ENCODE results near the gene DCC.
"Not testable (repeated sequence)": the region's sequence is repeated elsewhere in the genome, so short reads cannot be mapped to it uniquely, and the experiment has no call there.

Gene DCC

DNA sequence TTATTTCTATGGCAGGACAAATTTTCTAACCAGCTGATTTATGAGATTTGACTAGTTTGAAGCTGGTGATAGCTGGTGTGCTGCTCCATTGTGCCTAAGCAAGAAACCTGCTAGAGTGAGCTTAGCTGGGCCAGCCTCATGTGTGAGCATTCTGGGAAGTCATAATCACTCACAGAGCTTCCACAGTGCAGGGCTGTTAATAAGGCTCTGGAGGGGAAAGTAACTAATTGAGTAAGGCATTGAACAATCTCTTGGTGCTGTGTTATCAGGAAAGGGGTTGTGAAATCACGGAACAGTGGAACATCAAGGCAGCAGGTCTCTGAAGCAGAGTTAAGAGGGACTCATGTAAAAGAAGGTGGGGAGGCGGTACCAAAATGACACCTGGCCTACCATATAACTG is 1111.9 kb downstream of the DCC start:
- in situ Hi-C loops (cut with HindIII; ENCODE audit: low sequenced_read_pairs), result no loop called here

DNA sequence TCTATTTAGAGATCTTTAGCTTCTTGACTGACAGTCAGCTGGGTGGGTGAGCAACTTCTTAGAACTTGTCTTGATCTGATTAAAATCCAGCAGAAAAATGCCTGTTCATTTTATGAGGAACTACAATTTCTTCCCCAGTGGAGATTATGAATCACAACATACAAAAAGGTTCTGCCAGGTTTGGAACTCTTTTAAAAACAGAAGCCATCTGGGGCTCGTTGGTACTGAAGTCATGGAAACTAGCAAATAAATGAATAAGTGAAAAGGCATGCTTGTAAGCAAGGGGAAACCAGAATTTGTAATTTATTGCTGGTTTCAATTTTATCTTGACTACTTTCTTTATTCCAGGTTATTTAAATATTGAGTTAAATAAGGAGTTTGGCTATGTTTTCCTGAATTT is 1117.1 kb downstream of the DCC start:
- in situ Hi-C loops (cut with HindIII; ENCODE audit: low sequenced_read_pairs), result no loop called here

DNA sequence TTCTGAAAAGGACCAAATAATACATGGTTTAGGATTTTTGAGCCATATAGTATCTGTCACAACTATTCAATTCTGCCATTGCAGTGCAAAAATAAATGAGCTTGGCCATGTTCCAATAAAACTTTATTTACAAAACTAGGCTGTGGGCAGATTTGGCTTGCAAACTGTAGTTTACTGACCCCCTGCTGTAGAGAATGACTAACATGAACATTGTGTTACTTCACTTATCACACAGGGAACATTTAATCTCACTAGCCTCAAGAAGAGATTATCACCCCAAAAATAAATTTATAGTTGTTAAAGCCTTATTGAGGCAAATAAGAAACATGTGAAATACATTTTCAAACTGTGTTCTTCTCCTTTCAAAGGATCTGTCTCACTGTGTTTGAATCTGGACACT is 1118.3 kb downstream of the DCC start:
- in situ Hi-C loops (cut with HindIII; ENCODE audit: low sequenced_read_pairs), result no loop called here

- in situ Hi-C loops (cut with HindIII; ENCODE audit: low sequenced_read_pairs), result no loop called here
Measured at GRCh38 chr18:53458944-53459580, 1119.1 kb downstream of the DCC start.

DNA sequence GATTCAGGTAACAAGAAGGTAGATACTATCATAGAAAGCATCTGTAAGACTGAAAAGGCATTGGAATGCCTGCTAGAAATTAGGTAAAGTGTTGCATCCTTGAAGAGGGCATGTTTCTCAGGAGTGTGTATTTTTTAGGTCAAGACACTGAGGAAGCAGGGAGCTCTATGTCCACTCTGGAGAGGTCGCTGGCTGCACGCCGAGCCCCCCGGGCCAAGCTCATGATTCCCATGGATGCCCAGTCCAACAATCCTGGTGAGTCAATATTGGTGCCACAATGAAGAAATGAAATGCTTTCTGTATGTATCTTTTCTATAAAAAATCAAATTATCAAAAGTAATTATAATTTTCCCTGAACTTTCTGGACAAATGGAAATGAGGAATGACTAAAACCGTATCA is 1127.8 kb downstream of the DCC start:
- in situ Hi-C loops (cut with HindIII; ENCODE audit: low sequenced_read_pairs), result no loop called here

- in situ Hi-C loops (cut with HindIII; ENCODE audit: low sequenced_read_pairs), result not testable (repeated sequence)
Measured at GRCh38 chr18:53468173-53468572, 1128.2 kb downstream of the DCC start.

GRCh38 chr18:53472546-53472945 is 1132.5 kb downstream of the DCC start:
- in situ Hi-C loops (cut with HindIII; ENCODE audit: low sequenced_read_pairs), result no loop called here

DNA sequence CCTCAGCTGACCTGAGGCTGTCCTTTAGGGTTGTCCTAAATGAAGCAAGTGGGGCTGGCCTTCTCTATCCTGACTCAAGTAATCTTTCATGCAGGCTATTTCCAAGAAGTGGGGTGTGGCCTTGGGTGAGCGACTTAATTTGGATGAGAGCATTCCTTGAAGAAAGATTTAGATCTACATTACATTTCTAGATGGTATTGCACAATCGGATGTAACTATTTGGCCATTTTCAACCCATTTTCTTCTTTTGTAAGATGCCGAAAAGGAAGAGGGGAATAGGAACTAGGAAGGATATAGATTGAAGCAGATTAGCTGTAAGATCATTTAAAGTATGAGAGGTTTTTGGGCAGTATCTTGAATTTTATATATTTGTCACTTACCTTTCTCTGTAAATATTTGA is 1138.2 kb downstream of the DCC start:
- in situ Hi-C loops (cut with HindIII; ENCODE audit: low sequenced_read_pairs), result no loop called here

GRCh38 chr18:53486296-53486695 is 1146.3 kb downstream of the DCC start:
- in situ Hi-C loops (cut with HindIII; ENCODE audit: low sequenced_read_pairs), result no loop called here

GRCh38 chr18:53489266-53489665 is 1149.3 kb downstream of the DCC start:
- in situ Hi-C loops (cut with HindIII; ENCODE audit: low sequenced_read_pairs), result no loop called here

GRCh38 chr18:53490019-53490418 is 1150.0 kb downstream of the DCC start:
- in situ Hi-C loops (cut with HindIII; ENCODE audit: low sequenced_read_pairs), result no loop called here

DNA sequence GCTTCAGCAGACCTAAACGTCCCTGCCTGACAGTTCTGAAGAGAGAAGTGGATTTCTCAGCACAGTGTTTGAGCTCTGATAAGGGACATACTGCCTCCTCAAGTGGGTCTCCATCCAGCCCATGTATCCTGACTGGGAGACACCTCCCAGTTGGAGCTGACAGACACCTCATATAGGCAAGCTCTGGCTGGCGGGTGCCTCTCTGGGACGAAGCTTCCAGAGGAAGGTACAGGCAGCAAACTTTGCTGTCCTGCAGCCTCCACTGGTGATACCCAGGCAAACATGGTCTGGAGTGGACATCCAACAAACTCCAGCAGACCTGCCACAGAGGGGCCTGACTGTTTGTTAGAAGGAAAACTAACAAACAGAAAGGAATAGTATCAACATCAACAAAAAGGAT is 1156.0 kb downstream of the DCC start:
- in situ Hi-C loops (cut with HindIII; ENCODE audit: low sequenced_read_pairs), result no loop called here

- in situ Hi-C loops (cut with HindIII; ENCODE audit: low sequenced_read_pairs), result no loop called here
Measured at GRCh38 chr18:53503914-53504441, 1164.0 kb downstream of the DCC start.

- in situ Hi-C loops (cut with HindIII; ENCODE audit: low sequenced_read_pairs), result no loop called here
Measured at GRCh38 chr18:53508529-53508928, 1168.5 kb downstream of the DCC start.

GRCh38 chr18:53509886-53510285 is 1169.9 kb downstream of the DCC start:
- in situ Hi-C loops (cut with HindIII; ENCODE audit: low sequenced_read_pairs), result no loop called here

DNA sequence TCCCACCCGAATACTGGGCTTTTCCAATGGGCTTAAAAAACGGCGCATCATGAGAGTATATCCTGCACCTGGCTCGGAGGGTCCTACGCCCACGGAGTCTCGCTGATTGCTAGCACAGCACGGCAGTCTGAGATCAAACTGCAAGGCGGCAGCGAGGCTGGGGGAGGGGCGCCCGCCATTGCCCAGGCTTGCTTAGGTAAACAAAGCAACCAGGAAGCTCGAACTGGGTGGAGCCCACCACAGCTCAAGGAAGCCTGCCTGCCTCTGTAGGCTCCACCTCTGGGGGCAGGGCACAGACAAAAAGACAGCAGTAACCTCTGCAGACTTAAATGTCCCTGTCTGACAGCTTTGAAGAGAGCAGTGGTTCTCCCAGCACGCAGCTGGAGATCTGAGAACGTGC is 1171.7 kb downstream of the DCC start:
- in situ Hi-C loops (cut with HindIII; ENCODE audit: low sequenced_read_pairs), result not testable (repeated sequence)

GRCh38 chr18:53521068-53521467 is 1181.1 kb downstream of the DCC start:
- in situ Hi-C loops (cut with HindIII; ENCODE audit: low sequenced_read_pairs), result no loop called here

- in situ Hi-C loops (cut with HindIII; ENCODE audit: low sequenced_read_pairs), result no loop called here
Measured at GRCh38 chr18:53526101-53526870, 1186.3 kb downstream of the DCC start.

DNA sequence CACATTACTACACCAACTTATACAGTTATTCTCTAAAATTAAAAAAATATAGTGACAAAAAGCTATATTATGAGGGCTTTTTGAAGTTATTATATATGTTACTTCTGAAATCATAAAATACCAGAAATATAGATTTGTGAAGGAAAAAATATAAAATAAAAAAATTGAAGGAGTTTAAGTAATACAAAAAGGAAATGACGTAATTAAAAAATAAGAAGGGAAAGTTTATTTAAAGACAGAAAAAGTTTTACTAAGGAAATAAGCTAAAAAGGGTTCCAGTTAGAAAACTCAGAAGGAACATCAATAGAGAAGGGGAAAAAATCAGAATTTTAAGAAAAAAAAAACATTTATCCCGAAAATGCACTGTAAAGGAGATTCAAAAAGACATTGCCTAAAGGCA is 1187.4 kb downstream of the DCC start:
- in situ Hi-C loops (cut with HindIII; ENCODE audit: low sequenced_read_pairs), result no loop called here

DNA sequence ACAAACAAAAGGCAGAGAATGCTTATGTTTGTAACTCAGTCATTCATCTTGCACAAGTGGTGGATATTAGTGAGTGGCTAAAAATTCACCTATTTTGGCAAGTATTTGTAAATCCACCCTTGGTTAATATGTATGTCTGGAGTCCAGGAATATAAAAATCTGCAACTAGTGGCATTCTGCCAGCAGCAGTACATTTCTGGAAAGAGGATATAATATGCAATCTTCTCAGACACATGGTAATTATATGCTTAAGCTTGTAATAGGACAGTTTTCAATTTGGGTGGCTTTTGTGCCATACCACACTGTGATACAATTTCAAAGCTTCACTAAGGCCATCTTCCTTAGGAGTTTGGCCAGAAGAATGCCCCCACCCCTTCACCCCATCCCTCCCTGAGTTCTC is 1191.2 kb downstream of the DCC start:
- in situ Hi-C loops (cut with HindIII; ENCODE audit: low sequenced_read_pairs), result no loop called here

GRCh38 chr18:53531896-53532295 is 1191.9 kb downstream of the DCC start:
- in situ Hi-C loops (cut with HindIII; ENCODE audit: low sequenced_read_pairs), result no loop called here

DNA sequence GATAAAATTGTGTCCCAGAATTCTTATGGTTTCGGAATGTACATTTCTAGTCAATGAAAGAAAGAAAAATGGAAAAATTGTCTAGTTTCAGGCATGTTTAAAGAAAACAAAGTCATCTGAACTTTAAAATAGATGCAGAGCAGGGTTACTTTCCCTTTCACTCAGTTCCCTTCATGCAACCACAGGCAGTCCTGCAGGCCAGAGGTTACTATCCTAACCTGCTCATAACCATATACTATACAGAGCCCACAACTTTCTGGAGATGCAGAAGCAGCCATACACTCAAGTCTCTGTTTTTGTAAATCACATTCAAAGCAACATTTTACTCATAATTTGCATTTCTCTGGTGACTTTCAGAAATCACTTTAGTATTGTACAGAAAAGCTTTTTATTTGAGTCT is 1194.2 kb downstream of the DCC start:
- in situ Hi-C loops (cut with HindIII; ENCODE audit: low sequenced_read_pairs), result no loop called here

All from endothelial cell of hepatic sinusoid (primary cell).